Activated CD8-positive, alpha-beta memory T cell treated with anti-CD3 and anti-CD28 coated beads, Interleukin-2, amount 50 U/mL, for 1 hour (primary cell): ENCODE measurements around the gene CEP164.

Experiments used
- DNase-seq: peaks from one replicate; pipeline ENCODE4 v3.0.0-alpha.2; 2020; ENCODE audit errors: extremely low read depth

The CEP164 gene

GRCh38 chr11:117420598-117420997 lies 92.9 kb downstream of the CEP164 start:
- no peak for DNase-seq

- DNase-seq: no peak
Observed at GRCh38 chr11:117421041-117421440, 93.4 kb downstream of the CEP164 start.

GRCh38 chr11:117421476-117421875 lies 93.8 kb downstream of the CEP164 start:
- no peak for DNase-seq

- no peak for DNase-seq
Observed at GRCh38 chr11:117423046-117423575, 95.5 kb downstream of the CEP164 start.

GRCh38 chr11:117424781-117425180 lies 97.1 kb downstream of the CEP164 start:
- no peak for DNase-seq

GRCh38 chr11:117425679-117426296 lies 98.1 kb downstream of the CEP164 start:
- DNase-seq: no peak

- peak; percentile 11 for DNase-seq
Observed at GRCh38 chr11:117426297-117426685, 98.6 kb downstream of the CEP164 start.

GRCh38 chr11:117426941-117427340 lies 99.3 kb downstream of the CEP164 start:
- no peak for DNase-seq

GRCh38 chr11:117427356-117427874 lies 99.8 kb downstream of the CEP164 start:
- no peak for DNase-seq

GRCh38 chr11:117428186-117428855 lies 100.7 kb downstream of the CEP164 start:
- no peak for DNase-seq

GRCh38 chr11:117428856-117429229 lies 101.2 kb downstream of the CEP164 start:
- DNase-seq: no peak

GRCh38 chr11:117430293-117430955 lies 102.8 kb downstream of the CEP164 start:
- DNase-seq: no peak

- no peak for DNase-seq
Observed at GRCh38 chr11:117431436-117431835, 103.8 kb downstream of the CEP164 start.

GRCh38 chr11:117433717-117434116 lies 106.1 kb downstream of the CEP164 start:
- DNase-seq: no peak

- DNase-seq: no peak
Observed at GRCh38 chr11:117434481-117434880, 106.8 kb downstream of the CEP164 start.

GRCh38 chr11:117435326-117435725 lies 107.7 kb downstream of the CEP164 start:
- DNase-seq: no peak

GRCh38 chr11:117437041-117437790 lies 109.6 kb downstream of the CEP164 start:
- DNase-seq: no peak

- no peak for DNase-seq
Observed at GRCh38 chr11:117437791-117438130, 110.1 kb downstream of the CEP164 start.

GRCh38 chr11:117438371-117439000 lies 110.8 kb downstream of the CEP164 start:
- no peak for DNase-seq

- DNase-seq: no peak
Observed at GRCh38 chr11:117439256-117439655, 111.6 kb downstream of the CEP164 start.

- DNase-seq: no peak
Observed at GRCh38 chr11:117440258-117440657, 112.6 kb downstream of the CEP164 start.
